GM15510 (cell line): Measurements from ENCODE around the gene MYMK.

Experiments
- POLR2A ChIP-seq: IDR thresholded peaks from 3 replicates; pipeline ENCODE4 v1.6.1; 2011; ENCODE audit warnings: borderline replicate concordance; ENCODE audit not compliant: insufficient read length; ENCODE audit errors: extremely low read depth

Gene MYMK

GRCh38 chr9:133524679-133525228, at the start of gene MYMK:
Gene MYMK (minus strand): TSS chr9:133524959. CDS start chr9:133524844, 115 bp downstream.
- no peak for TF ChIP-seq POLR2A

GRCh38 chr9:133573791-133574515, 49.2 kb upstream of the MYMK start:
- no peak for TF ChIP-seq POLR2A

- no peak for TF ChIP-seq POLR2A
Observed at GRCh38 chr9:133572821-133573361, 48.1 kb upstream of the MYMK start.

- TF ChIP-seq POLR2A, result no peak
Observed at GRCh38 chr9:133571896-133572595, 47.3 kb upstream of the MYMK start.

- no peak for TF ChIP-seq POLR2A
Observed at GRCh38 chr9:133571391-133571890, 46.7 kb upstream of the MYMK start.

GRCh38 chr9:133570691-133571080, 45.9 kb upstream of the MYMK start:
- TF ChIP-seq POLR2A, result no peak

- no peak for TF ChIP-seq POLR2A
Observed at GRCh38 chr9:133569891-133570690, 45.3 kb upstream of the MYMK start.

- TF ChIP-seq POLR2A, result no peak
Observed at GRCh38 chr9:133569121-133569785, 44.5 kb upstream of the MYMK start.

- TF ChIP-seq POLR2A, result no peak
Observed at GRCh38 chr9:133568186-133568585, 43.4 kb upstream of the MYMK start.

GRCh38 chr9:133566817-133567216, 42.1 kb upstream of the MYMK start:
- no peak for TF ChIP-seq POLR2A

GRCh38 chr9:133566382-133566781, 41.6 kb upstream of the MYMK start:
- TF ChIP-seq POLR2A, result no peak

- TF ChIP-seq POLR2A, result no peak
Observed at GRCh38 chr9:133564451-133565116, 39.8 kb upstream of the MYMK start.

GRCh38 chr9:133563291-133563796, 38.6 kb upstream of the MYMK start:
- TF ChIP-seq POLR2A, result no peak

- no peak for TF ChIP-seq POLR2A
Observed at GRCh38 chr9:133562611-133563290, 38.0 kb upstream of the MYMK start.
